ENCODE measurements around the gene FARS2.

The FARS2 gene

DNA sequence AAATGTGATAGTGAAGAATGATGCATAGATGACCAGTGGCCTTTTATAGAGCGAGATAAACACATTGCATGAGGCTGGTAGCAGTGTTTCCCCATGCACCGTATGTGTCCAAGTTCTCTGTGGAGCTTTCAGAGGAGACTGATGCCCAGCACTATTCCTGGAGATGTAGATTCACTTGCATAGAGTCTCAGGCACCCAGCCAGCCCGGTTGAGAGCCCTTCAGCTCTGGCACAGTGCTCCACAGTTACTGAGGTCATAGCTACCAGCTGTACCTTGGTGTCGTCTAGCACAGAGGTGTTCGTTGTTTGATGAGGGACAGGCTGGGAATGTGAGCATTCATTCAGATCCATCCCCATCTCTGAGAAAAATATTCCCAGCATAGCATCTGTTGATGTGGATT, 328.9 kb downstream of the FARS2 start:
- H3K4me3 ChIP-seq (ENCODE audit: low read depth, low read length): no peak overlapping the region
- TF ChIP-seq, protein P1, sequence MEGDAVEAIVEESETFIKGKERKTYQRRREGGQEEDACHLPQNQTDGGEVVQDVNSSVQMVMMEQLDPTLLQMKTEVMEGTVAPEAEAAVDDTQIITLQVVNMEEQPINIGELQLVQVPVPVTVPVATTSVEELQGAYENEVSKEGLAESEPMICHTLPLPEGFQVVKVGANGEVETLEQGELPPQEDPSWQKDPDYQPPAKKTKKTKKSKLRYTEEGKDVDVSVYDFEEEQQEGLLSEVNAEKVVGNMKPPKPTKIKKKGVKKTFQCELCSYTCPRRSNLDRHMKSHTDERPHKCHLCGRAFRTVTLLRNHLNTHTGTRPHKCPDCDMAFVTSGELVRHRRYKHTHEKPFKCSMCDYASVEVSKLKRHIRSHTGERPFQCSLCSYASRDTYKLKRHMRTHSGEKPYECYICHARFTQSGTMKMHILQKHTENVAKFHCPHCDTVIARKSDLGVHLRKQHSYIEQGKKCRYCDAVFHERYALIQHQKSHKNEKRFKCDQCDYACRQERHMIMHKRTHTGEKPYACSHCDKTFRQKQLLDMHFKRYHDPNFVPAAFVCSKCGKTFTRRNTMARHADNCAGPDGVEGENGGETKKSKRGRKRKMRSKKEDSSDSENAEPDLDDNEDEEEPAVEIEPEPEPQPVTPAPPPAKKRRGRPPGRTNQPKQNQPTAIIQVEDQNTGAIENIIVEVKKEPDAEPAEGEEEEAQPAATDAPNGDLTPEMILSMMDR (IDR thresholded peaks at IDR 0.05; ENCODE audit: control insufficient read depth, extremely low read depth, insufficient read depth): no peak
- no peak for DNase-seq (ENCODE audit: low read depth)

DNA sequence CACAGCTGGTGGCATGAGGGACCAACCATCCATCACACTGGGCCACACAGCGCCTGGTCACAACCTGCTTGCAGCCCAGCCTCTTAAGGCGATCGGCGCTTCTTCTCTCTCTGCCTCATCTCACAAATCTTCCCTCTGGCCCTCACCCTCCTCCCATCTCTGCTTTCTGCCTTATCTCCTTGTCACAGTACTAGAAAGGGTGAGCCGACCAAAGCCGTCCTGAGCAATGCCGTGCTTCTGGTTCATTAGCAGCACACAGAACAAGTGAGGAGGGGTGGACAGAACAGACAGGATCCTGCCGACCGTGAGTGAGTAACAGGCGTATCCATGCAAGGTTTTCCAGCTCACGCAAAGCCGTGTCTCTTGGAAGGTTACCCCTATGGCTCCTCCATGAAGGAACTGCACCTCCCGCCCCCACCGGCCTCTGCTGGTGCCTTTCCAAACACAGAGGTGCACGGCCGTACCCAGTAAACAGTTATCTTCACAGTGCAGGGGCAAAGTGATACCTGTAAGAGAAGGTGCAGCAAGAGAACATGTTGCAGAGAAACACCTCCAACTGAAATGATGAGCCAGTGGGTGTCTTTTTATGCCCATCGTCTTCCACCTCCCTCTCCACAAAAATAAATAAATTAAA, 331.7 kb downstream of the FARS2 start:
- DNase-seq (ENCODE audit: low read depth): no peak
- TF ChIP-seq, protein P1 (IDR thresholded peaks at IDR 0.05; ENCODE audit: control insufficient read depth, extremely low read depth, insufficient read depth): no peak
- H3K4me3 ChIP-seq (ENCODE audit: low read depth, low read length): no peak overlapping the region

GRCh38 chr6:5595184-5595583, 333.9 kb downstream of the FARS2 start:
- no peak for DNase-seq (ENCODE audit: low read depth)
- no peak overlapping the region for H3K4me3 ChIP-seq (ENCODE audit: low read depth, low read length)
- TF ChIP-seq, protein P1 (IDR thresholded peaks at IDR 0.05; ENCODE audit: control insufficient read depth, extremely low read depth, insufficient read depth): no peak

DNA sequence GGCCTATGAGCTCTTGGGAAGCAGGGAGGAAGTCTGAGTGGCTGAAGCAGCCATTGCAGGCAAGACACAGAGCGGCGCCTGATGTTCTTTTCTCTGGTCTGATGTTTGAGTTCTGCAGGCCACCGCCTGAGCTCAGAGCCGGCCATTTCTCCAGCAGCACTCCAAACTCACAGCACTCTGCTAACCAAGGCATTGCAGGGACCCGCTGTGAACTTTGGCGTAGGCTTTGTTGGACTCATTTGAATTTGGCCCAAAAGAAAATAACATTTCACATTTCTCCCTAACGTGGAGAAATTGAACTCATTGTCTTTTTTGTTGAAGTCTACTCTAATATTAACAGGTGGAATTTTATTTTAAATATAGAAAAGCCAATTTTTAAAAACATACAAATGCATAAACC, 336.1 kb downstream of the FARS2 start:
- H3K4me3 ChIP-seq (ENCODE audit: low read depth, low read length): no peak overlapping the region
- TF ChIP-seq, protein P1 (IDR thresholded peaks at IDR 0.05; ENCODE audit: control insufficient read depth, extremely low read depth, insufficient read depth): no peak
- no peak for DNase-seq (ENCODE audit: low read depth)

DNA sequence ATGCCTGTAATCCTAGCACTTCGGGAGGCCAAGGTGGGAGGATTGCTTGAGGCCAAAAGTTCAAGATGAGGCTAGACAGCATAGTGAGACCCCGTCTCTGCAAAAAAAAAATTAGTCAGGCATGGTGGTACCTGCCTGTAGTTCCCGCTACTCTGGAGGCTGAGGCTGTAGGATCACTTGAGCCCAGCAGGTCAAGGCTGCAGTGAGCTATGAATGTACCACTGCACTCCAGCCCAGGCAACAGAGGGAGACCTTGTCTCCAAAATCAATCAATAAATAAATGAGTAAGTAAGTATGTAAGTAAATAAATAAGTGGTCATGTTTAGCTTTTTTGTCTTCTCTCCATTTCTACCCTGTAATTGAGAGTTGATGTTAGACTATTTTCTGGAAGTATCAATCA, 336.8 kb downstream of the FARS2 start:
- no peak for DNase-seq (ENCODE audit: low read depth)
- TF ChIP-seq, protein P1 (IDR thresholded peaks at IDR 0.05; ENCODE audit: control insufficient read depth, extremely low read depth, insufficient read depth): no peak
- no peak overlapping the region for H3K4me3 ChIP-seq (ENCODE audit: low read depth, low read length)

GRCh38 chr6:5599127-5599526, 337.8 kb downstream of the FARS2 start:
- no peak overlapping the region for H3K4me3 ChIP-seq (ENCODE audit: low read depth, low read length)
- TF ChIP-seq, protein P1 (IDR thresholded peaks at IDR 0.05; ENCODE audit: control insufficient read depth, extremely low read depth, insufficient read depth): no peak
- no peak for DNase-seq (ENCODE audit: low read depth)

GRCh38 chr6:5605937-5606336, 344.6 kb downstream of the FARS2 start:
- TF ChIP-seq, protein P1 (IDR thresholded peaks at IDR 0.05; ENCODE audit: control insufficient read depth, extremely low read depth, insufficient read depth): no peak
- no peak for DNase-seq (ENCODE audit: low read depth)

More at GRCh38 chr6:5605937-5606336, 344.6 kb downstream of the FARS2 start:
- H3K4me3 ChIP-seq (ENCODE audit: low read depth, low read length): no peak overlapping the region
